HEK293 (cell line): ENCODE data around the gene ARHGEF28.

Experiments
- BCL11B ChIP-seq: fragments of 450-650 bp; formaldehyde crosslinking; IDR thresholded peaks from 2 replicates; pipeline ENCODE4 v1.5.1; 2016; ENCODE audit warnings: low read depth, missing biosample characterization, missing genetic modification characterization
- MZF1 ChIP-seq: fragments of 450-650 bp; formaldehyde crosslinking; IDR thresholded peaks from 2 replicates; pipeline ENCODE4 v1.5.1; 2017; ENCODE audit warnings: missing biosample characterization, missing genetic modification characterization, borderline replicate concordance
- OVOL3 ChIP-seq: fragments of 450-650 bp; formaldehyde crosslinking; IDR thresholded peaks from 2 replicates; pipeline ENCODE4 v1.5.1; 2016; ENCODE audit warnings: missing biosample characterization, missing genetic modification characterization
- YY1 ChIP-seq: fragments of 450-650 bp; formaldehyde crosslinking; IDR thresholded peaks from 2 replicates; pipeline ENCODE4 v1.5.1; 2018; ENCODE audit warnings: missing biosample characterization, missing genetic modification characterization
- ZNF10 ChIP-seq: fragments of 450-650 bp; formaldehyde crosslinking; IDR thresholded peaks from 2 replicates; pipeline ENCODE4 v1.5.1; 2017; ENCODE audit warnings: missing biosample characterization, missing genetic modification characterization
- ZNF239 ChIP-seq: fragments of 450-650 bp; formaldehyde crosslinking; IDR thresholded peaks from 2 replicates; pipeline ENCODE4 v1.5.1; 2016; ENCODE audit warnings: missing biosample characterization, missing genetic modification characterization
- ZNF660 ChIP-seq: fragments of 450-650 bp; IDR thresholded peaks from 2 replicates; pipeline ENCODE4 v1.5.1; 2018; ENCODE audit warnings: missing biosample characterization, mild to moderate bottlenecking, missing genetic modification characterization
- ZNF707 ChIP-seq: fragments of 450-650 bp; formaldehyde crosslinking; IDR thresholded peaks from 2 replicates; pipeline ENCODE4 v1.5.1; 2016; ENCODE audit warnings: missing biosample characterization, missing genetic modification characterization
- TF ChIP-seq, protein P1 (sequence below): fragments of 450-650 bp; formaldehyde crosslinking; IDR thresholded peaks from 2 replicates; pipeline ENCODE4 v1.5.1; 2016; ENCODE audit warnings: missing biosample characterization, missing genetic modification characterization

DNA sequence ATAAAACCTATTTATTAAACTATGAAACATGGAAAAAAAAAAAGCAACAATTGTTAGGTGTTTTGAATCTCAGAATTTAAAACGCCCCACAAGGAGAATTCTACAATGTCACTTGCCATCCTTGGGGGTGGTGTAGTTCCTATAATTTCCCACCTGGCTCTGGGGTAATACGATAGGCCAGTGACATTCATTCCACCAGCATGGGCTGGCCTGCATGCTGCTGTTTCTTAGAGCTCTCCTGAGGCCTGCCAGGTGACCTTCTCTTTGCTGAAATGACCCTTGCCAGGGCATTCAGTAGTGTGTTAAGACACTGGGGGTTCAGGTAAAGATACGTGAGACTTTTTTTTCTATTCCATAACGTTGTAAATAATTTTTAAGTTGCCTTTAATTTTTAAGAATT is 10.0 kb upstream of the ARHGEF28 start:
- TF ChIP-seq, protein P1, sequence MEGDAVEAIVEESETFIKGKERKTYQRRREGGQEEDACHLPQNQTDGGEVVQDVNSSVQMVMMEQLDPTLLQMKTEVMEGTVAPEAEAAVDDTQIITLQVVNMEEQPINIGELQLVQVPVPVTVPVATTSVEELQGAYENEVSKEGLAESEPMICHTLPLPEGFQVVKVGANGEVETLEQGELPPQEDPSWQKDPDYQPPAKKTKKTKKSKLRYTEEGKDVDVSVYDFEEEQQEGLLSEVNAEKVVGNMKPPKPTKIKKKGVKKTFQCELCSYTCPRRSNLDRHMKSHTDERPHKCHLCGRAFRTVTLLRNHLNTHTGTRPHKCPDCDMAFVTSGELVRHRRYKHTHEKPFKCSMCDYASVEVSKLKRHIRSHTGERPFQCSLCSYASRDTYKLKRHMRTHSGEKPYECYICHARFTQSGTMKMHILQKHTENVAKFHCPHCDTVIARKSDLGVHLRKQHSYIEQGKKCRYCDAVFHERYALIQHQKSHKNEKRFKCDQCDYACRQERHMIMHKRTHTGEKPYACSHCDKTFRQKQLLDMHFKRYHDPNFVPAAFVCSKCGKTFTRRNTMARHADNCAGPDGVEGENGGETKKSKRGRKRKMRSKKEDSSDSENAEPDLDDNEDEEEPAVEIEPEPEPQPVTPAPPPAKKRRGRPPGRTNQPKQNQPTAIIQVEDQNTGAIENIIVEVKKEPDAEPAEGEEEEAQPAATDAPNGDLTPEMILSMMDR (tag by site-specific recombination): no peak
- TF ChIP-seq BCL11B (tag by site-specific recombination) (no peak), ZNF239 (tag by site-specific recombination) (no peak), ZNF10 (tag by site-specific recombination) (no peak), YY1 (tag by site-specific recombination) (no peak), ZNF660 (tag by site-specific recombination) (no peak), MZF1 (tag by site-specific recombination) (no peak), ZNF707 (tag by site-specific recombination) (no peak), OVOL3 (no peak)
